ENCODE measurements around the gene NONO. TPM values are rescaled to one million over a fixed set of nuclear protein-coding genes. Genes with fewer than 3 reads are reported as not detected.

The NONO gene
- total and polyA plus RNA-seq, 4 donors: 66.1 to 140 (median 107) TPM

GRCh38 chrX:71282514-71283402 is 677 bp upstream of the NONO start:
- Histone ChIP-seq H3K9ac (ENCODE audit: low read depth in 1 of 2, low read length in 2 of 2) (no peak overlapping the region), H3K27ac (ENCODE audit: low read depth in 1 of 2, low read length in 2 of 2) (peak overlapping the region; percentile 87 to 88), H3K36me3 (ENCODE audit: control insufficient read depth in 4 of 4, insufficient read depth in 3 of 4, low read depth in 1 of 4, low read length in 3 of 4) (no peaks in the 10 kb centered on the region), H3K4me3 (ENCODE audit: low read depth in 1 of 3, low read length in 3 of 3) (peak overlapping the region; percentile 28 to 74 (median 53)), H3K4me1 (ENCODE audit: control insufficient read depth in 4 of 4, insufficient read depth in 4 of 4, low read length in 3 of 4) (peaks cover 0 to 14% (median 5%) of the 10 kb centered on the region in 4 donors), H3K9me3 (ENCODE audit: control insufficient read depth in 4 of 4, low read length in 3 of 4) (peaks cover 0 to 3% (median 0%) of the 10 kb centered on the region in 4 donors), H3K27me3 (ENCODE audit: control insufficient read depth in 4 of 4, insufficient read depth in 4 of 4, low read length in 3 of 4) (no peaks in the 10 kb centered on the region)
- 21% methylated on average over 16 of the region's 16 CpGs for WGBS
- no peak for TF ChIP-seq JUND (IDR thresholded peaks at IDR 0.05)
- no peak for TF ChIP-seq MAX (IDR thresholded peaks at IDR 0.05)
- TF ChIP-seq REST (IDR thresholded peaks at IDR 0.05): no peak
- DNase-seq (ENCODE audit: low spot score): no peak

GRCh38 chrX:71285929-71286328 is 2.5 kb downstream of the NONO start:
- H3K27ac ChIP-seq (ENCODE audit: low read depth in 1 of 2, low read length in 2 of 2): no peak overlapping the region
- DNase-seq (ENCODE audit: low spot score): no peak
- H3K9me3 ChIP-seq (ENCODE audit: control insufficient read depth in 4 of 4, low read length in 3 of 4): no peaks in the 10 kb centered on the region
- H3K9ac ChIP-seq (ENCODE audit: low read depth in 1 of 2, low read length in 2 of 2): no peak overlapping the region
- H3K4me1 ChIP-seq (ENCODE audit: control insufficient read depth in 4 of 4, insufficient read depth in 4 of 4, low read length in 3 of 4): peaks cover 0 to 14% (median 5%) of the 10 kb centered on the region in 4 donors
- no peaks in the 10 kb centered on the region for H3K27me3 ChIP-seq (ENCODE audit: control insufficient read depth in 4 of 4, insufficient read depth in 4 of 4, low read length in 3 of 4)
- H3K36me3 ChIP-seq (ENCODE audit: control insufficient read depth in 4 of 4, insufficient read depth in 3 of 4, low read depth in 1 of 4, low read length in 3 of 4): peaks cover 0 to 4% (median 3%) of the 10 kb centered on the region in 4 donors
- no peak overlapping the region for H3K4me3 ChIP-seq (ENCODE audit: low read depth in 1 of 3, low read length in 3 of 3)
- TF ChIP-seq ZBTB33 (IDR thresholded peaks at IDR 0.05) (no peak), JUND (IDR thresholded peaks at IDR 0.05) (no peak), FOXA2 (IDR thresholded peaks at IDR 0.05) (no peak), SP1 (IDR thresholded peaks at IDR 0.05) (no peak), REST (IDR thresholded peaks at IDR 0.05) (no peak), RAD21 (IDR thresholded peaks at IDR 0.05) (no peak), GABPA (IDR thresholded peaks at IDR 0.05 in 1 of 2, conservative IDR thresholded peaks at IDR 0.05 in 1 of 2) (no peak), ATF3 (IDR thresholded peaks at IDR 0.05) (no peak), HNF4G (IDR thresholded peaks at IDR 0.05) (no peak), RXRA (IDR thresholded peaks at IDR 0.05) (no peak), MAX (IDR thresholded peaks at IDR 0.05) (no peak), HNF4A (conservative IDR thresholded peaks at IDR 0.05) (no peak), FOXA1 (IDR thresholded peaks at IDR 0.05) (no peak), NR2F2 (IDR thresholded peaks at IDR 0.05) (no peak), EGR1 (IDR thresholded peaks at IDR 0.05; ENCODE audit: low read depth in 2 of 2) (no peak), YY1 (IDR thresholded peaks at IDR 0.05) (no peak)
